Activated T-cell treated with anti-CD3 and anti-CD28 coated beads, Interleukin-2, amount 50 U/mL, for 72 hours (primary cell): ENCODE measurements around the gene TMEM60. TPM values are rescaled to one million over a fixed set of nuclear protein-coding genes. Genes with fewer than 3 reads are reported as not detected.

ENCODE experiments used
- ATAC-seq, 2 donors: fragments of 150-1000 bp; cut with Tn5 transposase; replicated peaks in 1 of 2; 2 replicates each; pipeline ENCODE4 v1.10.0; 2021; ENCODE audit warnings: moderate library complexity in 2 of 2, mild to moderate bottlenecking in 1 of 2
- DNase-seq, 2 donors: peaks; one replicate each; pipeline ENCODE4 v3.0.0; 2021 to 2022; ENCODE audit warnings: mixed read lengths in 1 of 2
- H3K27ac Mint-ChIP-seq: one replicate; pipeline ENCODE4 v1.8.0; 2022; ENCODE audit warnings: mild to moderate bottlenecking, moderate library complexity, mixed read lengths
- H3K27me3 Mint-ChIP-seq: one replicate; pipeline ENCODE4 v1.8.0; 2022; ENCODE audit warnings: low read depth, mixed read lengths
- H3K36me3 Mint-ChIP-seq, 2 donors: one replicate each; pipeline ENCODE4 v1.8.0; 2022; ENCODE audit warnings: mixed read lengths in 2 of 2, mild to moderate bottlenecking in 1 of 2; ENCODE audit not compliant: insufficient read depth in 2 of 2
- H3K4me1 Mint-ChIP-seq: one replicate; pipeline ENCODE4 v1.8.0; 2022; ENCODE audit warnings: low read depth, mixed read lengths
- H3K4me3 Mint-ChIP-seq, 2 donors: one replicate each; pipeline ENCODE4 v1.8.0; 2022; ENCODE audit warnings: mild to moderate bottlenecking in 2 of 2, mixed read lengths in 2 of 2, moderate library complexity in 2 of 2
- H3K9me3 Mint-ChIP-seq, 2 donors: one replicate each; pipeline ENCODE4 v1.8.0; 2022; ENCODE audit warnings: mixed read lengths in 2 of 2
- total RNA-seq, 2 donors: library from RNA; stranded (reverse); gene quantifications; one replicate each; pipeline ENCODE4 v1.2.3, GENCODE V29; 2022

TMEM60 gene
- total RNA-seq, 2 donors from 2014 or later: 10.9 to 11.0 TPM

- H3K27ac Mint-ChIP-seq: peak overlapping the region; percentile 87
- H3K4me3 Mint-ChIP-seq: peak overlapping the region in 1 of 2 donors; percentile 84
- H3K36me3 Mint-ChIP-seq: peaks cover 13 to 27% of the 10 kb centered on the region in 2 donors
- ATAC-seq (no peak), DNase-seq (no peak)
- peaks cover 60% of the 10 kb centered on the region for H3K4me1 Mint-ChIP-seq
- peaks cover 4 to 16% of the 10 kb centered on the region in 2 donors for H3K9me3 Mint-ChIP-seq
- H3K27me3 Mint-ChIP-seq: no peaks in the 10 kb centered on the region
Measured at GRCh38 chr7:77802557-77803405, 4.5 kb upstream of the TMEM60 start.

- DNase-seq (no peak), ATAC-seq (no peak)
- Mint-ChIP-seq H3K27me3 (no peaks in the 10 kb centered on the region), H3K4me1 (peaks cover 77% of the 10 kb centered on the region), H3K4me3 (peak overlapping the region; percentile 93 to 97), H3K9me3 (peaks cover 0 to 6% of the 10 kb centered on the region in 2 donors), H3K27ac (peak overlapping the region; percentile 96), H3K36me3 (peaks cover 6 to 11% of the 10 kb centered on the region in 2 donors)
Measured at GRCh38 chr7:77800730-77801129, 2.5 kb upstream of the TMEM60 start.

- peak overlapping the region; percentile 93 to 97 for H3K4me3 Mint-ChIP-seq
- peaks cover 0 to 3% of the 10 kb centered on the region in 2 donors for H3K9me3 Mint-ChIP-seq
- H3K36me3 Mint-ChIP-seq: peaks cover 6% of the 10 kb centered on the region in 2 donors
- H3K27me3 Mint-ChIP-seq: no peaks in the 10 kb centered on the region
- DNase-seq: peak in 1 of 2 donors; percentile 7
- no peak for ATAC-seq
- peak overlapping the region; percentile 96 for H3K27ac Mint-ChIP-seq
- peaks cover 75% of the 10 kb centered on the region for H3K4me1 Mint-ChIP-seq
Measured at GRCh38 chr7:77800158-77800557, 1.9 kb upstream of the TMEM60 start.

- ATAC-seq: no peak
- Mint-ChIP-seq H3K9me3 (no peaks in the 10 kb centered on the region), H3K27me3 (no peaks in the 10 kb centered on the region), H3K4me3 (peak overlapping the region; percentile 93 to 97), H3K36me3 (peaks cover 2 to 6% of the 10 kb centered on the region in 2 donors), H3K4me1 (peaks cover 73% of the 10 kb centered on the region), H3K27ac (peak overlapping the region; percentile 96)
- DNase-seq: peak; percentile 36 to 40
Measured at GRCh38 chr7:77799078-77799964, 1.1 kb upstream of the TMEM60 start.

GRCh38 chr7:77797734-77798393 is 370 bp downstream of the TMEM60 start:
- Mint-ChIP-seq H3K27ac (peak overlapping the region; percentile 56), H3K4me3 (peak overlapping the region; percentile 93 to 97), H3K4me1 (peaks cover 59% of the 10 kb centered on the region), H3K36me3 (peaks cover 2 to 6% of the 10 kb centered on the region in 2 donors), H3K9me3 (no peaks in the 10 kb centered on the region), H3K27me3 (no peaks in the 10 kb centered on the region)
- DNase-seq (no peak), ATAC-seq (peak; percentile 56 to 57)

GRCh38 chr7:77796960-77797359 is 1.3 kb downstream of the TMEM60 start:
- ATAC-seq (no peak), DNase-seq (no peak)
- peak overlapping the region; percentile 93 to 97 for H3K4me3 Mint-ChIP-seq
- H3K27me3 Mint-ChIP-seq: no peaks in the 10 kb centered on the region
- H3K4me1 Mint-ChIP-seq: peaks cover 50% of the 10 kb centered on the region
- peak overlapping the region; percentile 56 for H3K27ac Mint-ChIP-seq
- no peaks in the 10 kb centered on the region for H3K9me3 Mint-ChIP-seq
- peaks cover 2 to 6% of the 10 kb centered on the region in 2 donors for H3K36me3 Mint-ChIP-seq

GRCh38 chr7:77796109-77796508 is 2.1 kb downstream of the TMEM60 start:
- ATAC-seq (no peak), DNase-seq (no peak)
- Mint-ChIP-seq H3K4me1 (peaks cover 44% of the 10 kb centered on the region), H3K9me3 (no peaks in the 10 kb centered on the region), H3K4me3 (peak overlapping the region; percentile 44 to 97), H3K36me3 (peaks cover 2 to 6% of the 10 kb centered on the region in 2 donors), H3K27me3 (no peaks in the 10 kb centered on the region), H3K27ac (peak overlapping the region; percentile 56)

GRCh38 chr7:77794000-77794399 is 4.2 kb downstream of the TMEM60 start:
- peaks cover 2 to 4% of the 10 kb centered on the region in 2 donors for H3K36me3 Mint-ChIP-seq
- no peaks in the 10 kb centered on the region for H3K27me3 Mint-ChIP-seq
- ATAC-seq (no peak), DNase-seq (no peak)
- H3K9me3 Mint-ChIP-seq: no peaks in the 10 kb centered on the region
- no peak overlapping the region for H3K4me3 Mint-ChIP-seq
- peak overlapping the region; percentile 79 for H3K27ac Mint-ChIP-seq
- H3K4me1 Mint-ChIP-seq: peaks cover 29% of the 10 kb centered on the region

GRCh38 chr7:77791956-77792355 is 6.3 kb downstream of the TMEM60 start:
- H3K36me3 Mint-ChIP-seq: peaks cover 0 to 2% of the 10 kb centered on the region in 2 donors
- peak overlapping the region; percentile 49 for H3K27ac Mint-ChIP-seq
- ATAC-seq (no peak), DNase-seq (no peak)
- H3K27me3 Mint-ChIP-seq: no peaks in the 10 kb centered on the region
- H3K9me3 Mint-ChIP-seq: no peaks in the 10 kb centered on the region
- H3K4me1 Mint-ChIP-seq: peaks cover 20% of the 10 kb centered on the region
- H3K4me3 Mint-ChIP-seq: no peak overlapping the region

GRCh38 chr7:77791336-77791735 is 6.9 kb downstream of the TMEM60 start:
- DNase-seq (no peak), ATAC-seq (no peak)
- H3K4me3 Mint-ChIP-seq: no peak overlapping the region
- H3K4me1 Mint-ChIP-seq: peaks cover 15% of the 10 kb centered on the region
- no peak overlapping the region for H3K27ac Mint-ChIP-seq
- no peaks in the 10 kb centered on the region for H3K27me3 Mint-ChIP-seq
- H3K9me3 Mint-ChIP-seq: no peaks in the 10 kb centered on the region
- peaks cover 0 to 2% of the 10 kb centered on the region in 2 donors for H3K36me3 Mint-ChIP-seq

- peak overlapping the region; percentile 22 for H3K27ac Mint-ChIP-seq
- ATAC-seq (no peak), DNase-seq (no peak)
- no peak overlapping the region for H3K4me3 Mint-ChIP-seq
- peaks cover 2 to 16% of the 10 kb centered on the region in 2 donors for H3K36me3 Mint-ChIP-seq
- no peaks in the 10 kb centered on the region for H3K9me3 Mint-ChIP-seq
- no peaks in the 10 kb centered on the region for H3K27me3 Mint-ChIP-seq
- no peaks in the 10 kb centered on the region for H3K4me1 Mint-ChIP-seq
Measured at GRCh38 chr7:77788327-77788902, 9.8 kb downstream of the TMEM60 start.

- Mint-ChIP-seq H3K4me3 (no peak overlapping the region), H3K4me1 (no peaks in the 10 kb centered on the region), H3K9me3 (no peaks in the 10 kb centered on the region), H3K27ac (no peak overlapping the region), H3K27me3 (no peaks in the 10 kb centered on the region), H3K36me3 (peaks cover 2 to 18% of the 10 kb centered on the region in 2 donors)
- no peak for DNase-seq
- ATAC-seq: no peak
Measured at GRCh38 chr7:77786741-77787140, 11.5 kb downstream of the TMEM60 start.
